Myocyte (in vitro differentiated cells): ENCODE results near the gene ATOH1. TPM values are rescaled to one million over a fixed set of nuclear protein-coding genes. Genes with fewer than 3 reads are reported as not detected.
A peak's percentile ranks its signal among the peaks of the same experiment; 100 is the strongest.

Experiments used
- DNase-seq: peaks from one replicate; pipeline ENCODE4 v3.0.0-alpha.2; 2012; ENCODE audit warnings: low read depth
- polyA plus RNA-seq: library from polyadenylated mRNA; unstranded; fragments of >200 nt; gene quantifications from one replicate; pipeline ENCODE4 v1.2.1, GENCODE V29; 2012; ENCODE audit warnings: missing spikeins
- total RNA-seq: library from RNA; depleted of rRNA; stranded (reverse); fragments of >200 nt; gene quantifications from 2 replicates; pipeline ENCODE4 v1.2.3, GENCODE V29; 2014

The ATOH1 gene, protein sequence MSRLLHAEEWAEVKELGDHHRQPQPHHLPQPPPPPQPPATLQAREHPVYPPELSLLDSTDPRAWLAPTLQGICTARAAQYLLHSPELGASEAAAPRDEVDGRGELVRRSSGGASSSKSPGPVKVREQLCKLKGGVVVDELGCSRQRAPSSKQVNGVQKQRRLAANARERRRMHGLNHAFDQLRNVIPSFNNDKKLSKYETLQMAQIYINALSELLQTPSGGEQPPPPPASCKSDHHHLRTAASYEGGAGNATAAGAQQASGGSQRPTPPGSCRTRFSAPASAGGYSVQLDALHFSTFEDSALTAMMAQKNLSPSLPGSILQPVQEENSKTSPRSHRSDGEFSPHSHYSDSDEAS
- total RNA-seq: not detected in 2 replicates
- not detected for polyA plus RNA-seq

DNA sequence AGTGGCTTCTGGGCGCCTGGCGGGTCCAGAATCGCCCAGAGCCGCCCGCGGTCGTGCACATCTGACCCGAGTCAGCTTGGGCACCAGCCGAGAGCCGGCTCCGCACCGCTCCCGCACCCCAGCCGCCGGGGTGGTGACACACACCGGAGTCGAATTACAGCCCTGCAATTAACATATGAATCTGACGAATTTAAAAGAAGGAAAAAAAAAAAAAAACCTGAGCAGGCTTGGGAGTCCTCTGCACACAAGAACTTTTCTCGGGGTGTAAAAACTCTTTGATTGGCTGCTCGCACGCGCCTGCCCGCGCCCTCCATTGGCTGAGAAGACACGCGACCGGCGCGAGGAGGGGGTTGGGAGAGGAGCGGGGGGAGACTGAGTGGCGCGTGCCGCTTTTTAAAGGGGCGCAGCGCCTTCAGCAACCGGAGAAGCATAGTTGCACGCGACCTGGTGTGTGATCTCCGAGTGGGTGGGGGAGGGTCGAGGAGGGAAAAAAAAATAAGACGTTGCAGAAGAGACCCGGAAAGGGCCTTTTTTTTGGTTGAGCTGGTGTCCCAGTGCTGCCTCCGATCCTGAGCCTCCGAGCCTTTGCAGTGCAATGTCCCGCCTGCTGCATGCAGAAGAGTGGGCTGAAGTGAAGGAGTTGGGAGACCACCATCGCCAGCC lies at the start of gene ATOH1:
Gene ATOH1, plus strand, starts transcription at position 422 of the 663 bp plus-strand sequence. Its CDS starts 174 bp downstream, at position 596.
- peak; percentile 34 for DNase-seq

DNA sequence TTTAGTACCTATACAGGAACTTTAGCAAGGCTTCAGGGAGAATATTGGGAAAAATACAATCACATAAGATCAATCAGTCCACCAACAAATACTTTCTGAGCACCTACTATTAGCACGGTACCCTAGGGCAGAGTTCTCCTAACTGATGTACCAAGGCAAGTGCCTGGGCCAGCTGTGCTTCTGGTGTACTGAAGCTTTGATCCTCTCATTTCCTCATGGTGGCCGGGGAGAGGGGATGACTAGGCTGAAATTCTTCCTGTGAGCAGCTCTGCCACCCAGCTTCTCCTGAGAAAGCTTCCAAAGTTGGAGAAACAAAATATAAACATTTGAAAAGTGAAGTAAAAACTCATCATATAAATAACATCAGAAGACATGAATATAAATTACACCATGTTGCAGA lies 49.3 kb upstream of the ATOH1 start:
- no peak for DNase-seq

DNA sequence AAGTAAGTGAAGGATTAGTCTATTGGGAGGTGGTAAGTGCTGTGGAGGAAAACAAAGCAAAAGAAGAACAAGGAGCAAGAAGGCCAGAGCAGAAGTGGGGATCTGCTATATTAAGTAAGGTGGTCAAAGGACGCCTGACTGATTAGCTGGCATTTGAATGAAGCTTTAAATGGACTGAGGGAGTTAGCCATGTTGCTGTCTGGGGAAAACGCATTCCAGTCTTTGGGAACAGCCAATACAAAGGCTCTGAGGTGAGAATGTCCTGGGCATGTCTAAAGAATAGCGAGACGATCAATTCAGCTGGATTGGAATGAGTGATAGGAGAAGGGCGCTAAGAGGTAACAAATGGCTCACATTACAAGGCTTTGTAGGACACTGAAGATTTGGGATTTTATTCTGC lies 48.5 kb upstream of the ATOH1 start:
- no peak for DNase-seq

DNA sequence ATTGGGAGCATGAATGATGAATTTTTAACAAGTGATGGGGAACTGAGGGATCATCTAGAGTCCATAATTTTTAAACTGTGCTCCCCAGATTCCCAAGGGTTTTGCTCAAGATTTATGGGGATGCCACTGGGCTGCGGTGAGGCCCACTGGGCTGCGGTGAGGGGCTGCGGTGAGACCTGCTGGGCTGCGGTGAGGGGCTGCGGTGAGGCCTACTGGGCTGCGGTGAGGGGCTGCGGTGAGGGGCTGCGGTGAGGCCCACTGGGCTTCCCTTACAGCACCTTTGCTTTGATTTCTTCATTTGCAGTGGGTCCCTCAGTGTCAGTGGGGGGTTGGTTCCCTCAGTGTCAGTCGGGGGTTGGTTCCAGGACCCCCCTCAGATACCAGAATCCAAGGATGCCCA lies 47.4 kb upstream of the ATOH1 start:
- no peak for DNase-seq

DNA sequence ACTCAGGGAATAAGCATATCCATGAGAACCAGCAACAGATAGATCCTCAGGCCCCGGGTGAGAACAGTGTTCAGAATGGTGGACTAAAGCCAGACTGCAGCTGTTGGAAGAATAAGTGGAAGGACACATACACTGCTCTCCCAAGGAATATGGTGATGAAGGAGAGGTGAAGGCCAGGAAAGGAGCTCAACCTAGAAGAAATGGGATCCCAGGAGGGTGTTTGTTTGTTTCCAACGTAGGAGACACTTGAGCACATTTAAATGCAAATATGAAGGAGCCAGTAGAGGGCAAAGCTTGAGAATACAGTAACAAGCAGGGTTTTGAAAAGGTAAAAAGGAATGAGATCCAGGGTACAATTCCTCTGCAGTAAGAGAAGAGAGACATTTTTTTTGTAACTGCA lies 42.4 kb upstream of the ATOH1 start:
- DNase-seq: no peak

DNA sequence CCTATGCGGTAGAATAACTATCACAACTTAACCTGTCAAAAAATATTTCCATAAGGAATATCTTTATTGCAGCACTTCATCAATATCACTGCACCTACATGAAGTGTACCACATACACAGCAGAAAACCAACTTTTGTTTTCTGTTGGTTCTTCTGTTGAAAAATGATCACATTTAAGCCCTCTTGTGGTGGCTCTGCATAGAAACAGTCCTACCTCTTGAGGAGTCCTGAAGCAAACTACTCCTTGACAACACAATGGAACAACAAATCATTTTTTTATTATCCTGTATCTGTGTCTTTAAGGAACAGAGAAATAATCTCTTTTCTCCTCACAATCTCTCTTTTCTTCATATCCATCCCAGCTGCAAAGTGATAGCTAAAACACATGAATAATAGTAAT lies 39.8 kb upstream of the ATOH1 start:
- DNase-seq: peak; percentile 4

DNA sequence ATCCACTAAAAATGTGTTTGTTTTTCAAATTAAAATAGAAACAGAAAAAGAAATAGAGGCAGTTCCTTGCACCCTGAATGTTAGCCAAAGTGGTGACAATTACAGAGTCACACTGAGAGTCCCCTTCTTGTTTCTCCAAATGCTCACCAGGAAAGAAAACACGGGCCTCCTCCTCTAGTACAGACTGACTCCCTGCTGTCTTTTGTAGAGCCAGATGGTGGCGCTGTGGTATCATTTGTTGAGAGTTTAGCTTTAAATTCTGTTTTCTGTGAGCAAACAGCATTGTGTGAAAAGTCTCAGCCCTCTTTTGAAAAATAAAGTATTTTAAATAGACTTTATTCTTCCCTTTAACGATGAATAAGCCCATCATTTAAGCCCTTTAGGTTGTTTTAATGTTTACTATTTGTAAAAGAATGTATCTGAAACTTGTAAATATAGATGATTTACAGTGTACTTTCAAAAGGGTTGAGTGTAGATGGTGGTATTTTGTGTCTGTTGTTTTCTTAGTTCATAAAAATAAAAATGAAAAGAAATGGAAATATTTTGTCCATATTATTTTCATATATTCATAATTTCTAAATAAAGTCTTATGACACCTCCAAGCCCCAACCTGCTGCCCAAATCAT lies 36.9 kb upstream of the ATOH1 start:
- DNase-seq: peak; percentile 66

DNA sequence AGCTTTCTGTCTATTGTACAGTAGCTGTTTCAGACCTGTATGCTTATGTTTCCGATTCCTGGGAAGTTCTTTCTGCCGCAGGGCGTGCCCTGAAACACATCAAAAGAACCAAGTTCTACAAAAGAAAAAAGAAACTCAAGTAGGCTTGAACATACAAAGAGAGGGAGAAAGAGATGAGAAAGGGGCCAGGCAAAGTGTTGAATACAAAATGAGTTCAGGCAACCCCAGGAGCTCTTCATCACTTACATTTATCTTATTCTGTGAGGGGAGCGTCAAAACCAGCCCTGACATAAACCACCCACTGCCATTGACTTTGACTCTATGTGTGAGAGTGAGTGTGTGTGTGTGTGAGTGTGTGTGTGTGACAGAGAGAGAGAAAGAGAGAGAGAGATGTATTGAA lies 26.5 kb upstream of the ATOH1 start:
- DNase-seq: no peak

DNA sequence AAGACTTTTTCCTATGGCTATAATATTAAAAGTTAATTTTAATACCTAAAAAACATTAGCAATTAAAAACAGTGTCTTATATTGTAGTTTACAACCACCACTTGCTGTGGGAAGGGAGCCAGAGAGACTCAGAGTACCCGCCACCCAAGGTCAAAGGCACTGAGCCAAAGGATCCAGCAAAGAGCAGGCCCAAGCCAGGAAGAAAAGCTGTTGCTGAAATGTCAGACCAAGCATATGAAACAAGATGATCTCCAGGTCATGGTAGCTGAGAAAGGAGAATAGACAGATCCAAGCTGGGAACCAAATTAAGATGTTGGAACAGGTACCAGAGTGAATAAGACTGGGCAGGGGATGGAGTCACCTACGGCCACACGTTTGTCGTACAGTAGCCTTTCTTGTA lies 18.8 kb upstream of the ATOH1 start:
- no peak for DNase-seq

DNA sequence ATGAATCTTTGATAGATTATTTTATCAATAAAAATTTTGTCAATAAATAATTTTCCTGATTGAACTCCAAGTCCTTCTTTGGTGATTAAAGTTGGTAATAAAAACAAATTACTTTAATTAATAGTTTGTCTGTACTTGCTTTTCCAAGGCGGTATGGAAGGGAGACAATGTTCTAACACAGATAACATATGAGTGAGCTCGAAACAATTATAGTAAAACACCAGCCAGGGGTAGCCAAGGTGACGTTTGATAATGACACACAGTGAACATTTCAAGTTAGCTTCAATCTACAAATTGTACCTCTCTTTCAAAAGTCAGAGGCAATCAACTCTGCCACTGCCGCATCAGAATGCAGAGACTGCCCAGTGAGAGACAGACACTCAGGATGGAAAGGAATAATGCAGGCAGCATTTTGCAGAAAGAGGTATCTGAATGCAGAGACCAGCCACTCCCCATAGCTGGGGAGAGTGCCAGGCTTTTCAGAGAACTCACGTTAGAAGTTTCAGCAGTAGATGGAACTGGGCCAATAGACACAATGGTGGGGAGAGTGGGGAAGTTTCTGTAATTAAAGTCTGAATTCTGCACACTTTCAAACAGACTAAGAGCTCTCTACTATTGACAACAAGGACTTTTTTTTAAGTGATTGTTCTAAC lies 18.1 kb upstream of the ATOH1 start:
- no peak for DNase-seq

DNA sequence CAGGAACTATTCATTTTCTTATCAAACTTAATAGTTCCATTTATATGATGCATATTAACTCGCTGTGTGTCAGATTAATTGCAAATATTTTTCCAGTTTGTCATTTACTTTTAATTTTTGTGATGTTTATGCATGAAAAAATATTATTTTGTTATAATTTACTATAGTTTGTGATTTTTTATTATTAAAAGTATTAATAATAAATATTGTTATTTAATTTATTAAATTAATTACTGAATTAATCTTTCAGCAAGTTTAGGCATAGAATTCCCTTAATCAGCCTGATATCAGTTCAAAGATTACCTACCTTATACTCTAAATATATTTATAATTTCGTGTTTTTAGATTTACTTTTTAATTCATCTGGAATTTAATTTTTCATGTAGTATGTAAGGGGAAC lies 15.5 kb upstream of the ATOH1 start:
- no peak for DNase-seq

DNA sequence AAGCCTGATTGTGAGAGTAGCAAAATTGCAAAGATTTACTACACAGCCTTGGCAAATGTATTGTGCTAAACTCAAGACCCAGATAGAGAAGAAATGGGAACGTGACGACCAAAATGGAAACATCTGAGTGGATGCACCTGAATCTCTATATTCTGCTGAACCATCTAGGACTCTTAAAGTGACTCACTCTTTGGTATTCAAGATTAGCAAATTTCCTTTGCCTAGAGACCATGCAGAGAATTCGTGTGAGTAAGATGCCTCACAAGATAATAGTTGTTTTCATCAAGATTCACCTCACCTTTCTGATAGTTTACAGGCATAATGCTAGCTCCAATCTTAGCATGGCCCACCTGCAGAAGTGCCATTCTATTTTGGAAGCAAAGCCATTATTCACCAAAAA lies 14.4 kb upstream of the ATOH1 start:
- no peak for DNase-seq

DNA sequence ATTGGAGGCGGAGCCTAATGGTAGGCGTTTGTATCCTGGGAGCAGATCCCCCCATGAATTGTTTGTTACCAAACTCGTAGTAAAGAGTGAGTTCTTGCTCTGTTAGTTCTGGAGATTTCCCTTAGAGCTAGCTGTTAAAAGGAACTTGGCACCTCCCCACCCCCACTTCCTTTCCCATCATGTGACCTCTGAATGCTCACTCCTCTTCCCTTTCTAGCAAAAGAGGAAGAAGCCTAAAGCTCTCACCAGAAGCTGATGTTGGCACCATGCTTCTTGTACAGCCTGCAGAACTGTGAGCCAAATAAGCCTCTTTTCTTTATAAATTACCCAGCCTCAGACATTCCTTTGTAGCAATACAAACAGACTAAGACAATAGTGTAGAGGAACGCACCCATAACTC lies 13.8 kb upstream of the ATOH1 start:
- DNase-seq: no peak

DNA sequence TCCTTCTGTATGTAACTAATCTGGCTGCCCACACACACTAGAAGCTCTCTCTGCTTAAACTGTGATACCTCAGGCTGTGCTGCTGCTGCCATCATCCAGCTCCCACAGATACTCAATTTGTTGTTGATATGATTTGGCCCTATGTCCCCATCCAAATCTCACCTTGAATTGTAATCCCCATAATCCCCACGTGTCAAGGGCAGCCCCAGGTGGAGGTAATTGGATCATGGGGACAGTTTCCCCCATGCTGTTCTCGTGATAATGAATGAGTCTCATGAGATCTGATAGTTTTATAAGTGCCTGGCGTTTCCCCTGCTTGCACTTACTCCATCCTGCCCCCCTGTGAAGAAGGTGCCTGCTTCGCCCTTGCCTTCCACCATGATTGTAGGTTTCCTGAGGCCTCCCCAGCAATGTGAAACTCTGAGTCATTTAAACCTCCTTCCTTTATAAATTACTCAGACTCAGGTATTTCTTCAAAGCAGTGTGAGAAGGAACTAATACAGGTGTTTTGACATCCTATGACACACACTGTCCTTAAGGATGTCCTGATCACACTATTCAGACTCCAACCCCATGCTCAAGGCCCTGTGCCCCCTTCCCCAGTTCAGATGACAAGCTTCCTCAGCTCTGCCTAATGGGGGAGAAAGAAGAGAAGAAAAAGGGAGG lies 2.9 kb upstream of the ATOH1 start:
- no peak for DNase-seq

DNA sequence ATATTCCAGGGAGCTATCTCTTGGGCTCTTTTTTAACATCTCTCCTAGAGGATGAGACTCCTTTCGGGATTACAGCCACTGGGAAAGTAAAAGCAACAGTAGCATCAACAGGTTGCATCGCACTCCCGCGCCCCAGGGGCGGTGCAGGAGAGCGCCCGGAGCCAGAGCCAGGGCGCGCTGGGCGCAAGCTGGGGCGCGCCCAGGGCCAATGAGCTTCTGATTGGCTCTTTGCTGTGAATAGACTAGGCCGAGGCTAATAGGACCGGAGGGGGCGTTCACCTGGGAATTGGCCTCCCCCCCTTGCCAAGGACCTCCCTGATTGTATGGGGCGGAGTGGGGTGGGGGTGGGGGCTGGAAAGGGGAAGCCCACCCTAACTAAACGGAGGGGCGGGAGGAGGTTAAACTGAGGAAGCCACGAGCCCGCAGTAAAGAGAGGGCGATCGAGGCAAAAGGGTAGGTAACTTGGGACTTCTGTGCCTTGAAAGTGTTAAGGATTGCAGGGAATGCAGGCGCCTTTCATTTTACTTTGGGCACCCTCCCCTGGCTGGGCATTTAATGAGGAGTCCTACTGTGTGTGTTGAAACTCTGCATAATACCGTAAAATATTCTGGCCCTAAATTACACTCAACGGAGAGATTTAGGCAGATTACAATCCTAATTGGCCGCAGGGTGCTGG lies 1.1 kb upstream of the ATOH1 start:
- DNase-seq: no peak

DNA sequence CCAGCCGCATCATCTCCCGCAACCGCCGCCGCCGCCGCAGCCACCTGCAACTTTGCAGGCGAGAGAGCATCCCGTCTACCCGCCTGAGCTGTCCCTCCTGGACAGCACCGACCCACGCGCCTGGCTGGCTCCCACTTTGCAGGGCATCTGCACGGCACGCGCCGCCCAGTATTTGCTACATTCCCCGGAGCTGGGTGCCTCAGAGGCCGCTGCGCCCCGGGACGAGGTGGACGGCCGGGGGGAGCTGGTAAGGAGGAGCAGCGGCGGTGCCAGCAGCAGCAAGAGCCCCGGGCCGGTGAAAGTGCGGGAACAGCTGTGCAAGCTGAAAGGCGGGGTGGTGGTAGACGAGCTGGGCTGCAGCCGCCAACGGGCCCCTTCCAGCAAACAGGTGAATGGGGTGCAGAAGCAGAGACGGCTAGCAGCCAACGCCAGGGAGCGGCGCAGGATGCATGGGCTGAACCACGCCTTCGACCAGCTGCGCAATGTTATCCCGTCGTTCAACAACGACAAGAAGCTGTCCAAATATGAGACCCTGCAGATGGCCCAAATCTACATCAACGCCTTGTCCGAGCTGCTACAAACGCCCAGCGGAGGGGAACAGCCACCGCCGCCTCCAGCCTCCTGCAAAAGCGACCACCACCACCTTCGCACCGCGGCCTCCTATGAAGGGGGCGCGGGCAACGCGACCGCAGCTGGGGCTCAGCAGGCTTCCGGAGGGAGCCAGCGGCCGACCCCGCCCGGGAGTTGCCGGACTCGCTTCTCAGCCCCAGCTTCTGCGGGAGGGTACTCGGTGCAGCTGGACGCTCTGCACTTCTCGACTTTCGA lies 654 bp downstream of the ATOH1 start:
- DNase-seq: peak; percentile 5

DNA sequence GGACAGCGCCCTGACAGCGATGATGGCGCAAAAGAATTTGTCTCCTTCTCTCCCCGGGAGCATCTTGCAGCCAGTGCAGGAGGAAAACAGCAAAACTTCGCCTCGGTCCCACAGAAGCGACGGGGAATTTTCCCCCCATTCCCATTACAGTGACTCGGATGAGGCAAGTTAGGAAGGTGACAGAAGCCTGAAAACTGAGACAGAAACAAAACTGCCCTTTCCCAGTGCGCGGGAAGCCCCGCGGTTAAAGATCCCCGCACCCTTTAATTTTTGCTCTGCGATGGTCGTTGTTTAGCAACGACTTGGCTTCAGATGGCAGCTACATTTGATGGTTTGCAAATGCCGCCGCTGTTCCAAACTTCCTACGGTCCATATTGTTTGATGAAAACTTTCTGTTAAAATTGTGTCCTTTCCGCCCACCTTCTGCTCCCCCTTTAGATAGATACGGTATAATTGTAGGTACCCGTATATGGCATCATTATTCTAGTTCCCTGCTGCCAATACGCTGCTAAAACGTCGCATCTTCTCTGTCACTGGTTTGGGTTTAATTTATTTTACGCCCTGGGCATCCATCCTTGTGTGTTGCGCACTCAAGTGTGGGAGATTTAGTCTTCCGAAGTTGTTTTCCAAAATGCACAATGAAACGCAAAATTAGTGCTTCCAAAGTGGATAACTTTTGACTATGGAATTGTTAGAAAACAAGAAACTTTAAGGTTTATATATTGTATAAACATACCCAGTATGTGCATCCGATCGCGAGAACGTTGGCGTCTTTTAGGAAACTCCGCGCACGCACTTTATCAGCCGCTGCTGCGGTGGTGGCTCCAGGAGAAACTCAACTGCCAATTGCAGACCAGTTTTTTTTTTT lies 1.5 kb downstream of the ATOH1 start:
- peak; percentile 2 for DNase-seq

DNA sequence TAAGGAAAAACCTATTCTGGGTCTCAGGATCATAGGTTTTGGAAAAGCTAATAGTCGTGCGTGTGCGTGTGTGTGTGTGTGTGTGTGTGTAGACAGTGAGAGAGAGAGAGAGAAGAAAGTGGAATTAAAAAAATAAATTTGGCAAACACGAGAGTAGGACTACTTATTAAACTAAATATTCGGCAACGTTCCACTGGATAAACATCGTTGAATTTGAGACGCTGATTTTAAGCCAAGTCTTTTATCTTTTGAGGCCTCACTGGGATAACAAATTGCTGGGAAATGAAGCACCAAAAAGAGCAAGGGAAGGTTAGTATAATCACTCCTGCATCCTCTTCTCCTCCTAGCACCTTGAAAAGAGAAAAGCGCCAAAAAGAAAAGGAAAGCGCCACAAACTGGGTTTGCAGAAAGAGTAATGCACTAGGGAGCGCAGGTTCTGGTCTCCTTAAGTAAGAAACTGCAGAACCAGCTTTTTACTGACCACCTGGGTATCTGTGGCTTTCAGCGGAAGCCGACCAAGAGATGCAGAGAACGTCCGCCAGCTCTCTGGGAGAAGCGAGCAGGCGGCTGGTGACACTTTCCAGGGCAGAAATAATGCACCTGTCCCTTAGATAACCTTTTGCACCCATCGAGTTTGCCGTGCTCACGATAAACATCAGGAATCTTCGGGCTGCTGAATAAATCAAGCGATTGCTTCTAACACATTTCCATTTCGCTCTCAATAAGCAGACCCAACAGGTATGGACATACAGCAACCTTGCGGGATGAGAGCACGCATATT lies 3.4 kb downstream of the ATOH1 start:
- DNase-seq: no peak
